Spleen (tissue), 7 donors: Measurements from ENCODE around the gene LMO2.

Source experiments
- CTCF ChIP-seq, 11 experiments: fragments of 200-600 bp in 7 of 11; fragments of 450-650 bp in 4 of 11; sonication (generic) in 4 of 11; IDR thresholded peaks in 8 of 11; conservative IDR thresholded peaks in 3 of 11; 1 replicate in 7 of 11; 2 replicates in 4 of 11; pipeline versions ENCODE4 v1.4.0 to v1.8.0; 2016 to 2021; ENCODE audit warnings: antibody characterized with exemption in 11 of 11, inconsistent platforms in 4 of 11, mild to moderate bottlenecking in 1 of 11
- POLR2AphosphoS5 ChIP-seq, 3 donors: sonication (generic); formaldehyde crosslinking; IDR thresholded peaks; one replicate each; pipeline ENCODE4 v1.5.1; 2017; ENCODE audit warnings: antibody characterized with exemption in 3 of 3
- donor health status: DM: no; HTN: no; CAD: no; lungs with moderate emphysema.
- donor health status: DM: no; HTN: no; CAD: no.
- donor health status: DM: no; HTN: no; CAD: no.

- TF ChIP-seq CTCF (IDR thresholded peaks at IDR 0.05 in 8 of 11, conservative IDR thresholded peaks at IDR 0.05 in 3 of 11), result no peak
- no peak for TF ChIP-seq POLR2AphosphoS5 (IDR thresholded peaks at IDR 0.05)
Measured at GRCh38 chr11:33933602-33934001, 41.7 kb upstream of the LMO2 start.
